Inferior parietal cortex (tissue), 1 donor: ENCODE measurements around the gene MROH2A.
"Not testable (repeated sequence)": the region's sequence is repeated elsewhere in the genome, so short reads cannot be mapped to it uniquely, and the experiment has no call there.

Experiments
- DNase-seq: peaks from one replicate; pipeline ENCODE4 v3.0.0-alpha.2; 2016; ENCODE audit errors: extremely low spot score

MROH2A gene

GRCh38 chr2:233778030-233778429, at the start of gene MROH2A:
MROH2A (plus strand) TSS chr2:233778330; CDS start chr2:233779359, 1,029 bp downstream.
- DNase-seq = no peak

- DNase-seq = no peak
Observed at GRCh38 chr2:233728723-233729301, 49.3 kb upstream of the MROH2A start, which contains the start of gene UGT1A3. UGT1A3 (plus strand) TSS chr2:233729042; CDS start chr2:233729127, 85 bp downstream.

GRCh38 chr2:233736868-233737653, 41.1 kb upstream of the MROH2A start:
- DNase-seq = not testable (repeated sequence)

- DNase-seq = no peak
Observed at GRCh38 chr2:233740870-233741269, 37.3 kb upstream of the MROH2A start.

- DNase-seq = no peak
Observed at GRCh38 chr2:233743464-233744259, 34.5 kb upstream of the MROH2A start.

- no peak for DNase-seq
Observed at GRCh38 chr2:233745073-233745755, 32.9 kb upstream of the MROH2A start.

GRCh38 chr2:233745838-233746237, 32.3 kb upstream of the MROH2A start:
- not testable (repeated sequence) for DNase-seq

- no peak for DNase-seq
Observed at GRCh38 chr2:233746475-233747282, 31.5 kb upstream of the MROH2A start.

GRCh38 chr2:233747283-233747544, 30.9 kb upstream of the MROH2A start:
- DNase-seq = no peak

GRCh38 chr2:233750689-233751088, 27.4 kb upstream of the MROH2A start:
- DNase-seq = not testable (repeated sequence)

GRCh38 chr2:233751212-233752009, 26.7 kb upstream of the MROH2A start:
- DNase-seq = not testable (repeated sequence)

GRCh38 chr2:233754872-233755611, 23.1 kb upstream of the MROH2A start:
- DNase-seq = no peak

GRCh38 chr2:233756429-233757081, 21.6 kb upstream of the MROH2A start:
- no peak for DNase-seq

- DNase-seq = no peak
Observed at GRCh38 chr2:233758141-233758540, 20.0 kb upstream of the MROH2A start.

- no peak for DNase-seq
Observed at GRCh38 chr2:233758849-233759248, 19.3 kb upstream of the MROH2A start.

- no peak for DNase-seq
Observed at GRCh38 chr2:233760043-233760442, 18.1 kb upstream of the MROH2A start, which contains the start of gene UGT1A1. UGT1A1 (plus strand) TSS chr2:233760270; CDS start chr2:233760288, 18 bp downstream.

GRCh38 chr2:233761040-233761769, 16.9 kb upstream of the MROH2A start:
- DNase-seq = no peak

- DNase-seq = no peak
Observed at GRCh38 chr2:233764264-233764663, 13.9 kb upstream of the MROH2A start.
